Left ventricle myocardium inferior (tissue), 1 donor: ENCODE data around the gene TRIM41. TPM values are rescaled to one million over a fixed set of nuclear protein-coding genes. Genes with fewer than 3 reads are reported as not detected.

Experiments used
- DNase-seq: peaks from one replicate; pipeline ENCODE4 v3.0.0-alpha.2; 2020
- H3K27ac ChIP-seq: fragments of 200-600 bp; replicated peaks from 2 replicates; pipeline ENCODE4 v1.8.0; 2021
- H3K27me3 ChIP-seq: fragments of 200-600 bp; 2 replicates; pipeline ENCODE4 v1.8.0; 2021; ENCODE audit warnings: low read depth
- H3K36me3 ChIP-seq: fragments of 200-600 bp; 2 replicates; pipeline ENCODE4 v1.8.0; 2021
- H3K4me1 ChIP-seq: fragments of 200-600 bp; 2 replicates; pipeline ENCODE4 v1.8.0; 2021
- H3K4me3 ChIP-seq: fragments of 200-600 bp; 2 replicates; pipeline ENCODE4 v1.8.0; 2021; ENCODE audit warnings: mild to moderate bottlenecking, moderate library complexity
- H3K9me3 ChIP-seq: fragments of 200-600 bp; replicated peaks from 2 replicates; pipeline ENCODE4 v1.8.0; 2021
- intact Hi-C: fragments of 100-400 bp; cut with micrococcal nuclease; formaldehyde crosslinking; loops from one replicate; pipeline ENCODE4 v1.11.0; 2022
- total RNA-seq: library from RNA; stranded (reverse); fragmentation: NEBNext Ultra II Directional; extraction: Animal tissue kit (Norgen Biotek cat#: 25700); gene quantifications from one replicate; pipeline ENCODE4 v1.2.1, GENCODE V29; 2021
- TF ChIP-seq, protein P1 (sequence below): fragments of 200-600 bp; IDR thresholded peaks from 2 replicates; pipeline ENCODE4 v1.8.0; 2021; ENCODE audit warnings: antibody characterized with exemption, mild to moderate bottlenecking, borderline replicate concordance
- donor health status: DM: no; HTN: yes; CAD: no; lungs with severe emphysema.

TRIM41 gene
- total RNA-seq, 1 donor from 2014 or later, result 26.4 TPM

DNA sequence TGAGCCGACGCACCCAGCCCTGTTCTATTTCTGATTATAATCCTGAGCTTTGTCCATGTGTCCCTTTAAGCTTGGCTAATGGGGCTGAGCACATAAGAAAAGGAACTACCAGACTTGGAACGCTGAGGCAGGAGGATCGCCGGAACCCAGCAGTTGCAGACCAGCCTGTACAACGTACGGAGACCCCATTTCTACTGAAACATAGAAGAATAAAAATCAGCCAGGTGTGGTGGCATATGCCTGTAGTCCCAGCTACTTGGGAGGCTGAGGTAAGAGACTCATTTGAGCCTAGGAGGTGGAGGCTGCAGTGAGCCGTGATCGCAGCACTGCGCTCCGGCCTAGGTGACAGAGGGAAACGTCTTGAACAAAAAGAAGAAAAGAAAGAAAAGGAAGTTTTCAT, 40.4 kb upstream of the TRIM41 start:
- Histone ChIP-seq H3K27me3 (no peaks in the 10 kb centered on the region), H3K36me3 (no peaks in the 10 kb centered on the region), H3K4me1 (peaks cover 25% of the 10 kb centered on the region), H3K4me3 (no peak overlapping the region), H3K27ac (peak overlapping the region; percentile 11), H3K9me3 (no peaks in the 10 kb centered on the region)
- DNase-seq, result no peak
- TF ChIP-seq, protein P1, sequence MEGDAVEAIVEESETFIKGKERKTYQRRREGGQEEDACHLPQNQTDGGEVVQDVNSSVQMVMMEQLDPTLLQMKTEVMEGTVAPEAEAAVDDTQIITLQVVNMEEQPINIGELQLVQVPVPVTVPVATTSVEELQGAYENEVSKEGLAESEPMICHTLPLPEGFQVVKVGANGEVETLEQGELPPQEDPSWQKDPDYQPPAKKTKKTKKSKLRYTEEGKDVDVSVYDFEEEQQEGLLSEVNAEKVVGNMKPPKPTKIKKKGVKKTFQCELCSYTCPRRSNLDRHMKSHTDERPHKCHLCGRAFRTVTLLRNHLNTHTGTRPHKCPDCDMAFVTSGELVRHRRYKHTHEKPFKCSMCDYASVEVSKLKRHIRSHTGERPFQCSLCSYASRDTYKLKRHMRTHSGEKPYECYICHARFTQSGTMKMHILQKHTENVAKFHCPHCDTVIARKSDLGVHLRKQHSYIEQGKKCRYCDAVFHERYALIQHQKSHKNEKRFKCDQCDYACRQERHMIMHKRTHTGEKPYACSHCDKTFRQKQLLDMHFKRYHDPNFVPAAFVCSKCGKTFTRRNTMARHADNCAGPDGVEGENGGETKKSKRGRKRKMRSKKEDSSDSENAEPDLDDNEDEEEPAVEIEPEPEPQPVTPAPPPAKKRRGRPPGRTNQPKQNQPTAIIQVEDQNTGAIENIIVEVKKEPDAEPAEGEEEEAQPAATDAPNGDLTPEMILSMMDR, result no peak
- intact Hi-C loops, result no loop called here

DNA sequence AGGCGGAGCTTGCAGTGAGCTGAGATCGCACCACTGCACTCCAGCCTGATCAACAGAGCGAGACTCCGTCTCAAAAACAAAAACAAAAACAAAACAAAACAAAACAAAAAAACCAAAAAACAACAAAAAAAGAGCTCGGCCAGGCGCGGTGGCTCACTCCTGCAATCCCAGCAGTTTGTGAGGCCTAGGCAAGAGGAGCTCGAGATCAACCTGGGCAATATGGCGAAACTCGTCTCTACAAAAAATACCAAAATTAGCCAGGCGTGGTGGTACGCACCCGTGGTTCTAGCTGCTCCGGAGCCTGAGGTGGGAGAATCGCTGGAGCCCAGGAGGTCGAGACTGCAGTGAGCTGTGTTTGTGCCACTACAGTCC, 38.2 kb upstream of the TRIM41 start:
- no peaks in the 10 kb centered on the region for H3K9me3 ChIP-seq
- no peaks in the 10 kb centered on the region for H3K36me3 ChIP-seq
- peak overlapping the region; percentile 65 for H3K4me3 ChIP-seq
- TF ChIP-seq, protein P1, result no peak
- intact Hi-C loops, result no loop called here
- no peaks in the 10 kb centered on the region for H3K27me3 ChIP-seq
- H3K27ac ChIP-seq, result peak overlapping the region; percentile 78
- peaks cover 44% of the 10 kb centered on the region for H3K4me1 ChIP-seq
- no peak for DNase-seq

DNA sequence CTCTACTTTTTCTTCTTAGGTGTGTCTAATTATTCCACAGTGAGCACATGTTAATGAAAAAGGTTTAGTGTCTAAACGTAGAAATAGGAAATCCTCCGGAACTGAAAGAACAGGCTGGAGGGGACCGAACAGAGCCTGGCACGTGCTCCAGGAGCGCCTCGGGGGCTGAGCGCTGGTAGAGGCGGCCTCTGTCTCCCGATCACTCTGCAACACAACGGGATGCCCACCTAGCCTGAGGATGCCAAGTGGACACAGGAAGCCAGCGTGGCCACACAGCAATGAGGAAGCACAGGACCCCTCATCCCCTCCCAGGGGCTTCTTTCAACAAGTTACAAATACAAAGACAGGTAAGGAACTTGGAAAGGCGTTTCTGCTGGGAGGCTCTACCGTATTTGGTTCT, 37.5 kb upstream of the TRIM41 start:
- intact Hi-C loops, result no loop called here
- Histone ChIP-seq H3K4me3 (no peak overlapping the region), H3K27me3 (no peaks in the 10 kb centered on the region), H3K9me3 (no peaks in the 10 kb centered on the region), H3K27ac (no peak overlapping the region), H3K36me3 (no peaks in the 10 kb centered on the region), H3K4me1 (peaks cover 51% of the 10 kb centered on the region)
- TF ChIP-seq, protein P1, result no peak
- DNase-seq, result no peak

DNA sequence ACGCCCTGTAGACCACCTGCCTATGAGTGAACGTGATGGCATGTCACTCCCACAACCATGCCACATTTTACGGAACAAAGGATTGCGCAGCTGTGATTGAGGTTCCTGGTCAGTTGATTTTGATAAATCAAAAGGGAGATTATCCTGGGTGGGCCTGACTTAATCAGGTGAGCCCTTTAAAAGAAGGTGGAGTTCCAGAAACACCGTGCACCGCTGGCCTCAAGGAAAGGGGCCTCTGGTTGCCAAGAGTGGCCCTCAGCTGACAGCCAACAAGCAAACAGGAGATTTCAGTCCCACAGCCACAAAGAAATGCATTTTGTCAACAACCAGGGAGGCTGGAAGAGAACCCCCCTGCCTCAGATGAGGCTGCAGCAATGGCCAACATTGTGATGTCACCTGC, 37.1 kb upstream of the TRIM41 start:
- TF ChIP-seq, protein P1, result no peak
- H3K27ac ChIP-seq, result no peak overlapping the region
- no peaks in the 10 kb centered on the region for H3K27me3 ChIP-seq
- no peak overlapping the region for H3K4me3 ChIP-seq
- no peaks in the 10 kb centered on the region for H3K36me3 ChIP-seq
- intact Hi-C loops, result no loop called here
- no peaks in the 10 kb centered on the region for H3K9me3 ChIP-seq
- H3K4me1 ChIP-seq, result peaks cover 55% of the 10 kb centered on the region
- DNase-seq, result no peak

DNA sequence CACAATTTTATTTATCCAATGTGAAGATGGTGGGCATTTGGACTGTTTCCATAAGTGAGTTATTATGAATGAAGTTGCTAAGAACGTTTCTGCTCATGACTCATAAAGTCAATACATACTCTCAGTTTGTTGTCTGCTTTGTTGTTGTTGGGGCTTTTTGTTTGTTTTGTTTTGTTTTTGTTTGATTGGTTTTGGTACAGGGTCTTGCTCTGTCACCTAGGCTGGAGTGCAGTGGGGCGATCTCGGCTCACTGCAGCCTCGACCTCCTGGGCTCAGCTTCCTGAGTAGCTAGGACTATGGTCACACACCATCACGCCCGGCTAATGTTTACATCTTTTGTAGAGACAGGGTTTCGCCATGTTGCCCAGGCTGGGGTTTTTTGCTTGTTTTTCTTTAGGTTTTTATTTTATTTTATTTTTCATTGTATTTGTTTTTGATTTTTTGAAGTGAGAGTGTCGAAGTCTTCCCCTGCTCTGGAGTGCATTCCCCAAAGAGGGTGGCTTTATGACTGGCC, 36.0 kb upstream of the TRIM41 start:
- peaks cover 61% of the 10 kb centered on the region for H3K4me1 ChIP-seq

More for the DNA sequence above, 36.0 kb upstream of the TRIM41 start:
- TF ChIP-seq, protein P1, result no peak
- DNase-seq, result no peak
- Histone ChIP-seq H3K27me3 (no peaks in the 10 kb centered on the region), H3K4me3 (peak overlapping the region; percentile 76), H3K27ac (peak overlapping the region; percentile 97), H3K9me3 (no peaks in the 10 kb centered on the region), H3K36me3 (no peaks in the 10 kb centered on the region)
- intact Hi-C loops, result no loop called here
